HFF-Myc (cell line): ENCODE data around the gene TIPIN.
"Not testable (repeated sequence)": the region's sequence is repeated elsewhere in the genome, so short reads cannot be mapped to it uniquely, and the experiment has no call there.

Experiments
- DNase-seq: peaks from one replicate; pipeline ENCODE4 v3.0.0-alpha.2; 2011; ENCODE audit warnings: low read depth; ENCODE audit errors: extremely low read depth
- H3K4me3 ChIP-seq: replicated peaks from 2 replicates; pipeline ENCODE4 v1.5.1; 2011; ENCODE audit warnings: low read depth, mild to moderate bottlenecking, control low read depth, low read length
- TF ChIP-seq, protein P1 (sequence below): IDR thresholded peaks from 2 replicates; pipeline ENCODE4 v1.5.1; 2012; ENCODE audit warnings: mild to moderate bottlenecking, low read depth, low read length, control low read depth; ENCODE audit errors: missing control alignments

Gene TIPIN

GRCh38 chr15:66362776-66363175 lies 6.3 kb upstream of the TIPIN start:
- TF ChIP-seq, protein P1, sequence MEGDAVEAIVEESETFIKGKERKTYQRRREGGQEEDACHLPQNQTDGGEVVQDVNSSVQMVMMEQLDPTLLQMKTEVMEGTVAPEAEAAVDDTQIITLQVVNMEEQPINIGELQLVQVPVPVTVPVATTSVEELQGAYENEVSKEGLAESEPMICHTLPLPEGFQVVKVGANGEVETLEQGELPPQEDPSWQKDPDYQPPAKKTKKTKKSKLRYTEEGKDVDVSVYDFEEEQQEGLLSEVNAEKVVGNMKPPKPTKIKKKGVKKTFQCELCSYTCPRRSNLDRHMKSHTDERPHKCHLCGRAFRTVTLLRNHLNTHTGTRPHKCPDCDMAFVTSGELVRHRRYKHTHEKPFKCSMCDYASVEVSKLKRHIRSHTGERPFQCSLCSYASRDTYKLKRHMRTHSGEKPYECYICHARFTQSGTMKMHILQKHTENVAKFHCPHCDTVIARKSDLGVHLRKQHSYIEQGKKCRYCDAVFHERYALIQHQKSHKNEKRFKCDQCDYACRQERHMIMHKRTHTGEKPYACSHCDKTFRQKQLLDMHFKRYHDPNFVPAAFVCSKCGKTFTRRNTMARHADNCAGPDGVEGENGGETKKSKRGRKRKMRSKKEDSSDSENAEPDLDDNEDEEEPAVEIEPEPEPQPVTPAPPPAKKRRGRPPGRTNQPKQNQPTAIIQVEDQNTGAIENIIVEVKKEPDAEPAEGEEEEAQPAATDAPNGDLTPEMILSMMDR, result no peak
- DNase-seq, result no peak
- H3K4me3 ChIP-seq, result no peak overlapping the region

DNA sequence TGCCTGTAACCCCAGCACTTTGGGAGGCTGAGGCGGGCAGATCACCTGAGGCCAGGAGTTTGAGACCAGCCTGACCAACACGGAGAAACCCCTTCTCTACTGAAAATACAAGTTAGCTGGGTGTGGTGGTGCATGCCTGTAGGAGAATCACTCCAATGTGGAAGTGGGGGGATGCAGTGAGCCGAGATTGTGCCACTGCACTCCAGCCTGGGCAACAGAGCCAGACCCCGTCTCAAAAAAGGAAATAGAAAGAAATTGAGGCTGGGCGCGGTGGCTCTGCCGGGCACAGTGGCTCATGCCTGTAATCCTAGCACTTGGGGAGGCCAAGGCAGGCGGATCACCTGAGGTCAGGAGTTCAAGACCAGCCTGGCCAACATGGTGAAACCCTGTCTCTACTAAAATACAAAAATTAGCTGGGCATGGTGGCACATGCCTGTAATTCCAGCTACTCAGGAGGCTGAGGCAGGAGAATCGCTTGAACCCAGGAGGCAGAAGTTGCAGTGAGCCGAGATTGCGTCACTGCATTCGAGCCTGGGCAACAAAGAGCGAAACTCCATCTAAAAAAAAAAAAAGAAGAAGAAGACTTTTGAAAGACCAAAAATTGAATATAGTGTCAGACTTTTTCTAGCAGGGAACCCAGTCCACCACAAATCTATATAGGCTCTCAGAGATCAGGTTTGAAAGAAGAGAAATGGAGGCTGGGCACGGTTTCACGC lies 5.4 kb upstream of the TIPIN start:
- not testable (repeated sequence) for DNase-seq

DNA sequence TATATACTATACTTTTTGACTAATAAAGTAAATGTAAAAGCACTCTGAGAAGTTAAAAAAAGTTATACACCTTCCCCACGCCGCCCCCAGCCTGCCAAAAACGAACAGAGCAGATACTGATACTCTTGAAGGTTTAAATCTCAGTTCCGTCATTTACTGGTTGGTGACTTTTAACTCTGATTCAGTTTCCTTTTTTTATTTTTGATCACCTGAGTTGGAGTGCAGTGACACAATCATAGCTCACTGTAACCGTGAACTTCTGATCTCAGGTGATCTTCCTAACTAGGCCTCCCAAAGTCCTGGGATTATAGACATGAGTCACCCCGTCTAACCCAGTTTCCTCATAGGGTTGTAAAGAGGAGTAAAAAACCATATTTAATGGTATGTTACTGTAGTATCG lies 3.3 kb upstream of the TIPIN start:
- no peak overlapping the region for H3K4me3 ChIP-seq
- TF ChIP-seq, protein P1, result no peak
- DNase-seq, result no peak

More for the DNA sequence above, 5.4 kb upstream of the TIPIN start:
- not testable (repeated sequence) for H3K4me3 ChIP-seq

GRCh38 chr15:66356077-66356358 lies 467 bp downstream of the TIPIN start:
- TF ChIP-seq, protein P1, result no peak
- H3K4me3 ChIP-seq, result peak overlapping the region; percentile 86
- DNase-seq, result no peak

DNA sequence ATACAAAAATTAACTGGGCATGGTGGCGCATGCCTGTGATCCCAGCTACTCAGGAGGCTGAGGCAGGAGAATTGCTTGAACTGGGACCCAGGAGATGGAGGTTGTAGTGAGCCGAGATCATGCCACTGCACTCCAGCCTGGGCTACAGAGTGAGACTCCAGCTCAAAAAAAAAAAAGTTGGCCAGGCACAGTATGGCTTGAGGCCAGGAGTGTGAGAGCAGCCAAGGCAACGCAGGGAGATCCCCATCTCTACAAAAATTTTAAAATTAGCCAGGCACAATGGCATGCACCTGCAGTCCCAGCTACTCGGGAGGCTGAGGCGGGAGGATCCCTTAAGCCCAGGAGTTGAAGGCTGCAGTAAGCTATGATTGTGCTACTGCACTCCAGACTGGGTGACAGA lies 8.0 kb downstream of the TIPIN start:
- DNase-seq, H3K4me3 ChIP-seq: not testable (repeated sequence)

DNA sequence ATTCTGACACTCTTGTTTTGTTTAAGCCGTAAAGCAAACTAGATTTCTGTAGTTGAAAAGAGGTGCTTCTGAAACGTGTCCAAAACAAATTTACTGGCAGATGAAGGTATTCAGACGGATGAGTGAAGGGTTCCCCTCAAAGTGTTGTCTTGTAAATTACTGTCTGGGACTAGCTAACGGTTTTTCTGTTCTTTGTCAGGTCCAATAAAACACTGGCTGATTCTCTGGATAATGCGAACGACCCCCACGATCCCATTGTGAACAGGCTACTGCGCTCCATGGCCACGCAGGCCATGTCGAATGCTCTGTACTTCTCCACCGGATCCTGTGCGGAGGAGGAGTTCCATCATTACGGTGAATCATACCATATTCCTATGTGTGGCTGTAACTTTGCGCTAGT lies 27.7 kb downstream of the TIPIN start:
- H3K4me3 ChIP-seq, result no peak overlapping the region
- no peak for DNase-seq
- TF ChIP-seq, protein P1, result no peak

DNA sequence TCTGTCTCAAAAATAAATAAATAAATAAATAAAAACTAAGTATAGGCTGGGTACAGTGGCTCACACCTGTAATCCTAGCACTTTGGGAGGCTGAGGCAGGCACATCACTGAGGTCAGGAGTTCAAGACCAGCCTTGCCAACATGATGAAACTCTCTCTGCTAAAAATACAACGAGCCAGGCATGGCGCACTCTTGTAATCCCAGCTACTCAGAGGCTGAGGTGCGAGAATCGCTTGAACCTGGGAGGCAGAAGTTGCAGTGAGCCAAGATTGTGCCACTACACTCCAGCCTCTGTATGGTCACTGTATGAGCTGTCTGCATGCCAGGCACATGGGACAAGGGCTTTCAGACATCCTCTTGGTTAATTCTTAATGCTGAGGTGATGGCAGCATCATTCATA lies 28.7 kb downstream of the TIPIN start:
- DNase-seq, result no peak
- H3K4me3 ChIP-seq, result no peak overlapping the region
- TF ChIP-seq, protein P1, result no peak

DNA sequence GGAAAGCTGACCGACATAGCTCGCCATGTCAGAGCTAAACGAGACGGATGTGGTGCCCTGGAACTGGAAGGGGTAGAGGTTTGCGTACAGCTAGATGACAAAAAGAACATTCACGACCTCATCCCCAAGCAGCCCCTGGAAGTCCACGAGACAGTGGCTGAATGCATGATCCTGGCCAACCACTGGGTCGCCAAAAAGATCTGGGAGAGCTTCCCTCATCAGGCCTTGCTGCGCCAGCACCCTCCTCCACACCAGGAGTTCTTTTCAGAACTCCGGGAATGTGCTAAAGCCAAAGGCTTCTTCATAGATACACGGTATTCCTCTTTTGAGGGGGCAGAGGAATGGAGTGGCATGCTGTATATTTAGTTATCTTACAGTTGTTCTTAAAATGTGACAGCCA lies 30.4 kb downstream of the TIPIN start:
- DNase-seq, result no peak
- H3K4me3 ChIP-seq, result no peak overlapping the region
- TF ChIP-seq, protein P1, result no peak
